GM12878 (cell line): ENCODE results near the gene SYCP2. TPM values are rescaled to one million over a fixed set of nuclear protein-coding genes. Genes with fewer than 3 reads are reported as not detected.

ENCODE experiments used
- ATAC-seq: fragments of 200-7000 bp; cut with Tn5 transposase; 3 replicates; pipeline ENCODE4 v1.9.1; 2020; ENCODE audit warnings: mild to moderate bottlenecking, moderate library complexity
- BruUV-seq: library from RNA; stranded (reverse); fragments of 400-500 nt; replicated peaks from 2 replicates; lab custom pipeline; 2021; lab: Mats Ljungman, UMichigan
- CTCF ChIA-PET: fragments of 300-600 bp; sonication (Branson Sonifier 250); formaldehyde crosslinking; extraction: SDS; loops from one replicate; lab custom pipeline; 2021; ENCODE audit warnings: inconsistent platforms; lab: Yijun Ruan, JAX
- POLR2A ChIA-PET: fragments of 350-600 bp; formaldehyde crosslinking; extraction: SDS; loops from one replicate; lab custom pipeline; 2021; ENCODE audit warnings: inconsistent platforms; lab: Charles Lee
- RAD21 ChIA-PET: fragments of 300-600 bp; sonication (Branson Sonifier 250); formaldehyde crosslinking; loops from one replicate; lab custom pipeline; 2023; ENCODE audit warnings: antibody characterized with exemption; ENCODE audit not compliant: unreplicated experiment; lab: Charles Lee
- SMC1A ChIA-PET: fragments of 300-600 bp; sonication (Branson Sonifier 250); formaldehyde crosslinking; loops from one replicate; lab custom pipeline; 2023; ENCODE audit not compliant: unreplicated experiment, uncharacterized antibody; lab: Charles Lee
- DNase-seq: peaks from one replicate; pipeline ENCODE4 v3.0.0-alpha.2; 2011; ENCODE audit warnings: low read depth, low spot score
- FAIRE-seq: peaks from 3 replicates; lab custom pipeline; 2011; peaks lifted over from hg19 to GRCh38; lab: Jason Lieb, UNC
- H2AFZ ChIP-seq: 2 replicates; pipeline ENCODE4 v1.6.0; 2011; ENCODE audit warnings: low read depth, low read length, control low read depth; ENCODE audit not compliant: control insufficient read depth
- H3K27ac ChIP-seq: 2 replicates; pipeline ENCODE4 v1.5.1; 2011; ENCODE audit warnings: control low read depth; ENCODE audit not compliant: control insufficient read depth, insufficient read depth
- H3K27me3 ChIP-seq, 2 experiments: replicated peaks in 1 of 2; 2 replicates each; pipeline versions ENCODE4 v1.6.0 to v1.6.1; 2011; ENCODE audit warnings: low read length in 1 of 2; ENCODE audit not compliant: control insufficient read depth in 2 of 2, insufficient read depth in 2 of 2
- H3K36me3 ChIP-seq, 2 experiments: 2 replicates each; pipeline ENCODE4 v1.5.1; 2011; ENCODE audit warnings: low read length in 1 of 2; ENCODE audit not compliant: control insufficient read depth in 2 of 2, insufficient read depth in 2 of 2
- H3K4me1 ChIP-seq: 2 replicates; pipeline ENCODE4 v1.6.1; 2011; ENCODE audit warnings: mild to moderate bottlenecking, low read length, moderate library complexity, mixed read lengths; ENCODE audit not compliant: control insufficient read depth, insufficient read depth
- H3K4me2 ChIP-seq: 2 replicates; pipeline ENCODE4 v1.6.0; 2011; ENCODE audit warnings: control low read depth; ENCODE audit not compliant: control insufficient read depth, insufficient read depth
- H3K4me3 ChIP-seq: fragments of 200-600 bp; sonication (generic); 2 replicates; pipeline ENCODE4 v1.5.1; 2016
- H3K79me2 ChIP-seq: 2 replicates; pipeline ENCODE4 v1.6.0; 2011; ENCODE audit warnings: low read length; ENCODE audit not compliant: control insufficient read depth, insufficient read depth
- H3K9ac ChIP-seq: 2 replicates; pipeline ENCODE4 v1.8.0; 2011; ENCODE audit warnings: low read length, control low read depth, mixed read lengths; ENCODE audit not compliant: control insufficient read depth, insufficient read depth
- H3K9me3 ChIP-seq: replicated peaks from 3 replicates; pipeline ENCODE4 v1.5.1; 2011; ENCODE audit warnings: mild to moderate bottlenecking, low read length; ENCODE audit not compliant: control insufficient read depth, insufficient read depth
- H4K20me1 ChIP-seq: 2 replicates; pipeline ENCODE4 v1.6.0; 2011; ENCODE audit not compliant: control insufficient read depth, insufficient read depth
- BRCA1 ChIP-seq: IDR thresholded peaks from 2 replicates; pipeline ENCODE4 v1.6.1; 2011; ENCODE audit warnings: low read depth, low read length, improper control_type of control experiment
- ETV6 ChIP-seq, 2 experiments: fragments of 450-650 bp in 1 of 2; IDR thresholded peaks in 1 of 2; conservative IDR thresholded peaks in 1 of 2; 2 replicates each; pipeline ENCODE4 v1.6.1; 2014; ENCODE audit warnings: antibody characterized with exemption in 1 of 2, borderline replicate concordance in 1 of 2, low read depth in 1 of 2, mild to moderate bottlenecking in 1 of 2, moderate library complexity in 1 of 2
- EZH2 ChIP-seq: IDR thresholded peaks from 2 replicates; pipeline ENCODE4 v1.6.1; 2012; ENCODE audit warnings: low read depth, mild to moderate bottlenecking, control low read depth, inconsistent platforms, low read length, borderline replicate concordance; ENCODE audit not compliant: control insufficient read depth
- HCFC1 ChIP-seq: fragments of 150-350 bp; IDR thresholded peaks from 2 replicates; pipeline ENCODE4 v1.6.1; 2014; ENCODE audit warnings: low read length
- IKZF1 ChIP-seq: fragments of 450-650 bp; conservative IDR thresholded peaks from 2 replicates; pipeline ENCODE4 v1.6.1; 2017; ENCODE audit warnings: antibody characterized with exemption, mild to moderate bottlenecking
- KAT2A ChIP-seq: conservative IDR thresholded peaks from 2 replicates; pipeline ENCODE4 v1.6.1; 2011; ENCODE audit warnings: low read depth, low read length; ENCODE audit not compliant: control insufficient read depth
- NR2C2 ChIP-seq: IDR thresholded peaks from 2 replicates; pipeline ENCODE4 v1.6.1; 2011; ENCODE audit warnings: borderline replicate concordance, low read depth; ENCODE audit not compliant: control insufficient read depth, insufficient read length
- RAD21 ChIP-seq: IDR thresholded peaks from 2 replicates; pipeline ENCODE4 v1.6.1; 2011; ENCODE audit warnings: mild to moderate bottlenecking, low read depth, low read length, moderate library complexity; ENCODE audit not compliant: insufficient read depth
- RUNX3 ChIP-seq: IDR thresholded peaks from 2 replicates; pipeline ENCODE4 v1.6.1; 2012; ENCODE audit warnings: low read length, inconsistent platforms
- SREBF1 ChIP-seq: IDR thresholded peaks from 2 replicates; pipeline ENCODE4 v1.6.1; 2012; ENCODE audit warnings: mild to moderate bottlenecking, low read length
- SUZ12 ChIP-seq: fragments of 200-600 bp; sonication (generic); IDR thresholded peaks from one replicate; pipeline ENCODE4 v1.6.1; 2018; ENCODE audit warnings: antibody characterized with exemption, mild to moderate bottlenecking; ENCODE audit not compliant: unreplicated experiment
- in situ Hi-C: fragments of 300-500 bp; cut with MboI; formaldehyde crosslinking; loops from 9 replicates; pipeline ENCODE4 v1.14.3; 2018; ENCODE audit warnings: mixed read lengths
- intact Hi-C: fragments of 100-400 bp; cut with micrococcal nuclease; formaldehyde crosslinking; loops from one replicate; pipeline ENCODE4 v1.14.2; 2022; ENCODE audit not compliant: unreplicated experiment
- polyA plus RNA-seq, 11 experiments: library from polyadenylated mRNA; depleted of rRNA in 4 of 11; unstranded in 6 of 11; stranded (reverse) in 5 of 11; fragments of >200 nt; fragmentation: Nextera tagmentation in 4 of 11; fragmentation: Illumina TruSeq in 1 of 11; extraction: Ambion mirVana in 4 of 11; extraction: Trizol in 1 of 11; gene quantifications; 1 replicate in 1 of 11; 2 replicates in 10 of 11; pipeline versions ENCODE4 v1.2.1 to v1.2.3, GENCODE V29; 2011 to 2016; ENCODE audit warnings: inconsistent platforms in 2 of 11, missing spikeins in 2 of 11, low read depth in 1 of 11
- total RNA-seq, 4 experiments: library from RNA; depleted of rRNA in 3 of 4; stranded (reverse); fragments of >200 nt in 3 of 4; fragmentation: Illumina TruSeq in 1 of 4; extraction: Trizol in 1 of 4; gene quantifications; 2 replicates each; pipeline versions ENCODE4 v1.2.1 to v1.2.3, GENCODE V29; 2013 to 2021
- TF ChIP-seq, protein P1 (sequence below): IDR thresholded peaks from 2 replicates; pipeline ENCODE4 v1.6.1; 2011; ENCODE audit warnings: borderline replicate concordance, low read depth, mild to moderate bottlenecking, moderate library complexity, low read length; ENCODE audit not compliant: insufficient read depth, poor library complexity, severe bottlenecking
- TF ChIP-seq, protein P2 (sequence below): fragments of 450-650 bp; formaldehyde crosslinking; IDR thresholded peaks from 2 replicates; pipeline ENCODE4 v1.5.0; 2022; ENCODE audit warnings: mild to moderate bottlenecking, missing genetic modification characterization
- TF ChIP-seq, protein P3 (sequence below): fragments of 450-650 bp; IDR thresholded peaks from 2 replicates; pipeline ENCODE4 v1.6.1; 2017; ENCODE audit warnings: mild to moderate bottlenecking, low read depth, inconsistent platforms; ENCODE audit not compliant: poor library complexity, severe bottlenecking

SYCP2 gene
- total and polyA plus RNA-seq, 10 of the 15 experiments (the other 5 are each of a cell fraction or from before 2014, with no cell fraction given) = 0.01 to 0.18 (median 0.09) TPM; not detected in 2

DNA sequence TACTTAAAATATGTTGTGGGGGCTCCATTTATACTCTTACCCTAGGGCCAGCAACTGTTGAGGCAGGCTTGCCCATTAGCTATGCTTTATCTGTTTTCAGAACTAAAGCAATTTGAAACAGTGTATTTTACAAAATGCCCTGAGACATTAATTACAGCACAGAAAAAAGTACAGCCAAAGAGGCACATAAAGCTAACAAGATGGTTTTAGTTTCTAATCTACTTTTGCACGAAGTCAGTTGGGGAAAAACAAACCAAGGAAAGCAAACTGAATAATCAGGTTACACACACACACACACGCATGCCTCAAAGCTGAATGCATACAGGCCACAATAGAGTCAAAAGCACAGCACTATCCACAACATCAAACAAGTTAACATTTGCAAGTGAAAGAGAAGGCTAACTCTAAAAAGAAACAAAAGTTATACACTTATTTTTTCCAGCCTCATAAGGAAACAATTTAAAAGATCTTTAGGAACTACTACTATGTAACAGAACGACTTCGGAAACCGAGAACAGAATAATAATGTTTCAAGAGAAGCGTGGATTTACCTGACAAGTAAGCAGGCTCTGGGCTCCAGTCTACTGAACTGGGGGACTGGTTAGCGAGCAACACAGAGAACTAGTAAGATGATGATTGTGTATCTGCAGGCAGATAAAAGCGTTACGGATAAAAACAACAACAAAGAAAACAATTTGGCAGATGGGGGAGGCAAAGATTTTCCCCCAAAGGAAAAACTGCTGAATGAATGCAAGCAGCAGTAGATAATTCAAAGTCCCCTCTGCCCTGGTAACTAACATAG is 1.7 kb downstream of the SYCP2 start (continued):
- no peak for TF ChIP-seq ETV6 (conservative IDR thresholded peaks at IDR 0.05 in 1 of 2, IDR thresholded peaks at IDR 0.05 in 1 of 2; ENCODE audit: borderline replicate concordance in 1 of 2, low read depth in 1 of 2)
- no peak for TF ChIP-seq KAT2A
- TF ChIP-seq BRCA1 = no peak
- no peak for TF ChIP-seq RAD21
- TF ChIP-seq HCFC1 = no peak
- TF ChIP-seq SREBF1 = no peak
- TF ChIP-seq, all 136 proteins: peak for 0

DNA sequence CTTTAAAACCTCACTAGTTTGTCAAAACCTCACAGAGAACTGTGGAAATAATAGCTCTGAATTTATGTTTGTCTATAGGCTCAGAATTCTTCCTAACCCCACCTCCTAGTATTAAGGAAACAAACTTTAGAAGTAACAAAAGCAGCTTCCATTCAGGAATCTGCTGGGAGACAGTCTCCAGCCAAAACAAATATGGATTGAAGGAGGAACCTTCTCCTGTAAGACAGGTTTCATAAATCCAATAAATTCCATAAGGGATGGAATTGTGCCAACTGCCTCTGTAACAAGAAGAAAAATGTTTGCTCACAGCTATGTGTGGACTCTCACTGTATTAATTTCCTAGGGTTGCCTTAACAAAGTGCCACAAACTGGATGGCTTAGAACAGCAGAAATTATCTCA is 7.5 kb downstream of the SYCP2 start:
- no peak for ATAC-seq
- in situ Hi-C loops (no loop called here), intact Hi-C loops (no loop called here)
- Histone ChIP-seq H3K9me3 (no peaks in the 10 kb centered on the region), H2AFZ (no peak overlapping the region), H3K36me3 (no peaks in the 10 kb centered on the region), H3K4me1 (no peaks in the 10 kb centered on the region), H4K20me1 (no peaks in the 10 kb centered on the region), H3K4me3 (no peak overlapping the region), H3K27me3 (no peaks in the 10 kb centered on the region; a peak in 1 of 4 replicates), H3K9ac (no peak overlapping the region), H3K27ac (no peak overlapping the region), H3K79me2 (no peaks in the 10 kb centered on the region), H3K4me2 (no peak overlapping the region)
- BruUV-seq = no TSS peak
- ChIA-PET POLR2A (no interaction called here), RAD21 (no interaction called here), SMC1A (interaction anchor here (0.6 to 1.3 kb wide), 3 partner anchors 15 to 30 kb away, joined by 3 read pairs; no protein-coding TSS in a partner anchor), CTCF (interaction anchor here (1.0 kb wide), 1 partner anchor 31 kb away, joined by 3 read pairs; no protein-coding TSS in a partner anchor)
- FAIRE-seq = no peak
- DNase-seq = no peak
- TF ChIP-seq NR2C2 (no peak), RUNX3 (no peak), SREBF1 (no peak), IKZF1 (no peak), SUZ12 (no peak), EZH2 (no peak)
- TF ChIP-seq, protein P1, sequence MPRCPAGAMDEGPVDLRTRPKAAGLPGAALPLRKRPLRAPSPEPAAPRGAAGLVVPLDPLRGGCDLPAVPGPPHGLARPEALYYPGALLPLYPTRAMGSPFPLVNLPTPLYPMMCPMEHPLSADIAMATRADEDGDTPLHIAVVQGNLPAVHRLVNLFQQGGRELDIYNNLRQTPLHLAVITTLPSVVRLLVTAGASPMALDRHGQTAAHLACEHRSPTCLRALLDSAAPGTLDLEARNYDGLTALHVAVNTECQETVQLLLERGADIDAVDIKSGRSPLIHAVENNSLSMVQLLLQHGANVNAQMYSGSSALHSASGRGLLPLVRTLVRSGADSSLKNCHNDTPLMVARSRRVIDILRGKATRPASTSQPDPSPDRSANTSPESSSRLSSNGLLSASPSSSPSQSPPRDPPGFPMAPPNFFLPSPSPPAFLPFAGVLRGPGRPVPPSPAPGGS = no peak
- TF ChIP-seq, protein P2, sequence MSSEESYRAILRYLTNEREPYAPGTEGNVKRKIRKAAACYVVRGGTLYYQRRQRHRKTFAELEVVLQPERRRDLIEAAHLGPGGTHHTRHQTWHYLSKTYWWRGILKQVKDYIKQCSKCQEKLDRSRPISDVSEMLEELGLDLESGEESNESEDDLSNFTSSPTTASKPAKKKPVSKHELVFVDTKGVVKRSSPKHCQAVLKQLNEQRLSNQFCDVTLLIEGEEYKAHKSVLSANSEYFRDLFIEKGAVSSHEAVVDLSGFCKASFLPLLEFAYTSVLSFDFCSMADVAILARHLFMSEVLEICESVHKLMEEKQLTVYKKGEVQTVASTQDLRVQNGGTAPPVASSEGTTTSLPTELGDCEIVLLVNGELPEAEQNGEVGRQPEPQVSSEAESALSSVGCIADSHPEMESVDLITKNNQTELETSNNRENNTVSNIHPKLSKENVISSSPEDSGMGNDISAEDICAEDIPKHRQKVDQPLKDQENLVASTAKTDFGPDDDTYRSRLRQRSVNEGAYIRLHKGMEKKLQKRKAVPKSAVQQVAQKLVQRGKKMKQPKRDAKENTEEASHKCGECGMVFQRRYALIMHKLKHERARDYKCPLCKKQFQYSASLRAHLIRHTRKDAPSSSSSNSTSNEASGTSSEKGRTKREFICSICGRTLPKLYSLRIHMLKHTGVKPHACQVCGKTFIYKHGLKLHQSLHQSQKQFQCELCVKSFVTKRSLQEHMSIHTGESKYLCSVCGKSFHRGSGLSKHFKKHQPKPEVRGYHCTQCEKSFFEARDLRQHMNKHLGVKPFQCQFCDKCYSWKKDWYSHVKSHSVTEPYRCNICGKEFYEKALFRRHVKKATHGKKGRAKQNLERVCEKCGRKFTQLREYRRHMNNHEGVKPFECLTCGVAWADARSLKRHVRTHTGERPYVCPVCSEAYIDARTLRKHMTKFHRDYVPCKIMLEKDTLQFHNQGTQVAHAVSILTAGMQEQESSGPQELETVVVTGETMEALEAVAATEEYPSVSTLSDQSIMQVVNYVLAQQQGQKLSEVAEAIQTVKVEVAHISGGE = no peak
- TF ChIP-seq, protein P3, sequence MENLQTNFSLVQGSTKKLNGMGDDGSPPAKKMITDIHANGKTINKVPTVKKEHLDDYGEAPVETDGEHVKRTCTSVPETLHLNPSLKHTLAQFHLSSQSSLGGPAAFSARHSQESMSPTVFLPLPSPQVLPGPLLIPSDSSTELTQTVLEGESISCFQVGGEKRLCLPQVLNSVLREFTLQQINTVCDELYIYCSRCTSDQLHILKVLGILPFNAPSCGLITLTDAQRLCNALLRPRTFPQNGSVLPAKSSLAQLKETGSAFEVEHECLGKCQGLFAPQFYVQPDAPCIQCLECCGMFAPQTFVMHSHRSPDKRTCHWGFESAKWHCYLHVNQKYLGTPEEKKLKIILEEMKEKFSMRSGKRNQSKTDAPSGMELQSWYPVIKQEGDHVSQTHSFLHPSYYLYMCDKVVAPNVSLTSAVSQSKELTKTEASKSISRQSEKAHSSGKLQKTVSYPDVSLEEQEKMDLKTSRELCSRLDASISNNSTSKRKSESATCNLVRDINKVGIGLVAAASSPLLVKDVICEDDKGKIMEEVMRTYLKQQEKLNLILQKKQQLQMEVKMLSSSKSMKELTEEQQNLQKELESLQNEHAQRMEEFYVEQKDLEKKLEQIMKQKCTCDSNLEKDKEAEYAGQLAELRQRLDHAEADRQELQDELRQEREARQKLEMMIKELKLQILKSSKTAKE = no peak
